Smooth muscle cell (in vitro differentiated cells): Measurements from ENCODE around the gene CFAP61. TPM values are rescaled to one million over a fixed set of nuclear protein-coding genes. Genes with fewer than 3 reads are reported as not detected.

ENCODE experiments used
- DNase-seq: peaks from one replicate; lab custom pipeline; 2025; ENCODE audit not compliant: unreplicated experiment; lab: John Stamatoyannopoulos, UW
- H2AFZ ChIP-seq: fragments of 200-600 bp; sonication (generic); 2 replicates; pipeline ENCODE4 v1.6.0; 2016; ENCODE audit warnings: antibody characterized with exemption, low read depth, mild to moderate bottlenecking
- H3F3A ChIP-seq: fragments of 200-600 bp; sonication (generic); 2 replicates; pipeline ENCODE4 v1.6.0; 2017; ENCODE audit warnings: antibody characterized with exemption, low read depth
- H3K27ac ChIP-seq: fragments of 200-600 bp; sonication (generic); 2 replicates; pipeline ENCODE4 v1.5.1; 2016; ENCODE audit warnings: low read depth, mild to moderate bottlenecking
- H3K27me3 ChIP-seq: fragments of 200-600 bp; sonication (generic); 2 replicates; pipeline ENCODE4 v1.6.1; 2016; ENCODE audit warnings: low read depth, mild to moderate bottlenecking
- H3K36me3 ChIP-seq: fragments of 200-600 bp; sonication (generic); 2 replicates; pipeline ENCODE4 v1.5.1; 2016; ENCODE audit warnings: low read depth
- H3K4me1 ChIP-seq: fragments of 200-600 bp; sonication (generic); 2 replicates; pipeline ENCODE4 v1.5.1; 2016; ENCODE audit warnings: low read depth
- H3K4me2 ChIP-seq: fragments of 200-600 bp; sonication (generic); 2 replicates; pipeline ENCODE4 v1.6.0; 2016; ENCODE audit warnings: mild to moderate bottlenecking
- H3K4me3 ChIP-seq: fragments of 200-600 bp; sonication (generic); 2 replicates; pipeline ENCODE4 v1.5.1; 2016; ENCODE audit warnings: mild to moderate bottlenecking
- H3K79me2 ChIP-seq: fragments of 200-600 bp; sonication (generic); 2 replicates; pipeline ENCODE4 v1.6.0; 2016; ENCODE audit warnings: low read depth, mild to moderate bottlenecking
- H3K9ac ChIP-seq: fragments of 200-600 bp; sonication (generic); 2 replicates; pipeline ENCODE4 v1.6.0; 2016; ENCODE audit warnings: low read depth
- H3K9me3 ChIP-seq: fragments of 200-600 bp; sonication (generic); replicated peaks from 2 replicates; pipeline ENCODE4 v1.5.1; 2016; ENCODE audit warnings: low read depth
- H4K20me1 ChIP-seq: fragments of 200-600 bp; sonication (generic); 2 replicates; pipeline ENCODE4 v1.6.0; 2016; ENCODE audit warnings: low read depth
- WGBS: methylation state at CpG from one replicate; pipeline ENCODE4 v1.1.7; 2016; ENCODE audit warnings: low lambda C conversion rate; 5-methylcytosine and 5-hydroxymethylcytosine counted together
- polyA plus RNA-seq: library from polyadenylated mRNA; unstranded; fragments of >200 nt; fragmentation: Nextera tagmentation; extraction: Ambion mirVana; gene quantifications from 2 replicates; pipeline ENCODE4 v1.2.1, GENCODE V29; 2016
- total RNA-seq: library from RNA; depleted of rRNA; stranded (reverse); fragments of >200 nt; gene quantifications from 2 replicates; pipeline ENCODE4 v1.2.3, GENCODE V29; 2014
- TF ChIP-seq, protein P1 (sequence below): fragments of 200-600 bp; sonication (generic); IDR thresholded peaks from 2 replicates; pipeline ENCODE4 v1.5.1; 2017; ENCODE audit warnings: borderline replicate concordance, mild to moderate bottlenecking, antibody characterized with exemption; ENCODE audit not compliant: insufficient read depth, poor library complexity, severe bottlenecking

CFAP61 gene
- total and polyA plus RNA-seq, 2 experiments from 2014 or later = not detected

DNA sequence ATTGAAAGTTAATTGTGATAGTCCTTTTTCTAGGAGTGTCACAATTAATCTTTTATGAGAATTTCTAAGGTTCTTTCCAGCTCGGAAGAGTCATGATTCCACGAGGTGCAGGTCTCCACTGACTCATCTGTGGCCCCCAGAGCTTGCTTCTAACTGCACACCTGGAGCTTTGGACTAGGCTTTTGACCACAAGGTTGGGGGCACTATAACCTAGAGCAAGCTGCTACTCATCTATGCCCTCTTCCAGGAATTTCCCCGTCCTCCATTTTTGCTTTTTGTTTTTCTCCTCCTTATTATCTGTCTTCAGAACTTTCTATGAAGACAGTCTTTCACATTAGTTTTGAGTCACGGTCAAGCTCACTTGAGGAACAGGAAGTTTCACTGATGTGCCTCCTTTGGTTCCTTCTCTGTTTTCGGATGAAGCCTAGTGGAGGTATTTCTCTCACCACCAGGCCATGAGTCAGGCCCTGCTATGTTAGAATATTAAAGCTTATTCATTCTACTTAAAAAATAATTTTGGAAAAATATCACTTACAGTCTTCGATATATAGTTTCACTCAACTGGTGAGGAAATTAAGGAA, 196.4 kb downstream of the CFAP61 start:
- Histone ChIP-seq H3K9me3 (no peaks in the 10 kb centered on the region), H3K27me3 (no peaks in the 10 kb centered on the region), H3K36me3 (no peaks in the 10 kb centered on the region), H3K4me3 (no peak overlapping the region), H3K9ac (no peak overlapping the region), H2AFZ (no peak overlapping the region), H3K4me1 (no peaks in the 10 kb centered on the region), H4K20me1 (no peaks in the 10 kb centered on the region), H3K27ac (no peak overlapping the region), H3K4me2 (no peak overlapping the region), H3K79me2 (no peaks in the 10 kb centered on the region), H3F3A (no peaks in the 10 kb centered on the region)
- TF ChIP-seq, protein P1, sequence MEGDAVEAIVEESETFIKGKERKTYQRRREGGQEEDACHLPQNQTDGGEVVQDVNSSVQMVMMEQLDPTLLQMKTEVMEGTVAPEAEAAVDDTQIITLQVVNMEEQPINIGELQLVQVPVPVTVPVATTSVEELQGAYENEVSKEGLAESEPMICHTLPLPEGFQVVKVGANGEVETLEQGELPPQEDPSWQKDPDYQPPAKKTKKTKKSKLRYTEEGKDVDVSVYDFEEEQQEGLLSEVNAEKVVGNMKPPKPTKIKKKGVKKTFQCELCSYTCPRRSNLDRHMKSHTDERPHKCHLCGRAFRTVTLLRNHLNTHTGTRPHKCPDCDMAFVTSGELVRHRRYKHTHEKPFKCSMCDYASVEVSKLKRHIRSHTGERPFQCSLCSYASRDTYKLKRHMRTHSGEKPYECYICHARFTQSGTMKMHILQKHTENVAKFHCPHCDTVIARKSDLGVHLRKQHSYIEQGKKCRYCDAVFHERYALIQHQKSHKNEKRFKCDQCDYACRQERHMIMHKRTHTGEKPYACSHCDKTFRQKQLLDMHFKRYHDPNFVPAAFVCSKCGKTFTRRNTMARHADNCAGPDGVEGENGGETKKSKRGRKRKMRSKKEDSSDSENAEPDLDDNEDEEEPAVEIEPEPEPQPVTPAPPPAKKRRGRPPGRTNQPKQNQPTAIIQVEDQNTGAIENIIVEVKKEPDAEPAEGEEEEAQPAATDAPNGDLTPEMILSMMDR = no peak
- DNase-seq = no peak
- 93% methylated on average over 6 of the region's 6 CpGs for WGBS

DNA sequence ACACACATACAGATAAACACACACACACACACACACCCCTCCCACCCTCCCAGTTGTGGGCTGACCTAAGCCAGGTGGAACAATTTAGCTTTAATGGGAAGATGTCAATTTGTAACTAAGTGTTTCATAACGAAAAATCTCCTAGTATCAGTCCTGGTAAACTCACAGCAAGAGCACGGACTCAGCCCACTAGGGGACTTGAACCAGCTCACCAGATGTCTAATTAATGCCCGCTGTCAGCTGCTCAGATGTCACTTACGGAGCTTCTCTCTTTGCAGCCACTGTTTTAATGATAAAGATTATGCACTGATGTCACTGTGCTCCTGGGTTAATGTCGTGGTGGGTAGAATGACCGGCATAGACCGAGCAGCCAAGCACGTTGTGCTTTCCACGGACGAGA, 199.0 kb downstream of the CFAP61 start:
- Histone ChIP-seq H3K9ac (no peak overlapping the region), H3K27me3 (no peaks in the 10 kb centered on the region), H3K79me2 (no peaks in the 10 kb centered on the region), H3K4me2 (no peak overlapping the region), H3F3A (no peaks in the 10 kb centered on the region), H3K4me3 (no peak overlapping the region), H3K36me3 (no peaks in the 10 kb centered on the region), H3K27ac (no peak overlapping the region), H3K9me3 (no peaks in the 10 kb centered on the region), H2AFZ (no peak overlapping the region), H3K4me1 (no peaks in the 10 kb centered on the region), H4K20me1 (no peaks in the 10 kb centered on the region)
- TF ChIP-seq, protein P1 = no peak
- DNase-seq = no peak
- WGBS = 84% methylated on average over 10 of the region's 10 CpGs

DNA sequence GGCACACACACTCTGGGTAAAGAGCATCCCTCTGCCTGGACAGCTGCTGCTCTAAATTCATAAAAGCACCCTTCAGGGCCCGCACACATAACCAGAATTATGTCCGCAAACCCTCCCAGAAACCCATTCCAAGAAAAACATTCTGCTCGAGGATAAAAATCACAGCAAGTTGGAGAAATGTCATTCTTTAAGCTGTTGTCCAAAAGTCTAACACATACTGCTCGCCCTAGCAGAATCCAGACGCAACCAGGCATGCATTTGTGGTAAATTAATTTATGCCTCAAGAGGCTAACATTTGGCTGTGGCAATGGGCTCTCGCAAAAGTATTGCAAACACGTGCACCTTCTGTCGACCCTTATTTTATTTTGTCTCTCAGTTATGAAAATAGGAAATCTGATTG, 199.5 kb downstream of the CFAP61 start:
- no peak for DNase-seq
- H3F3A ChIP-seq = no peaks in the 10 kb centered on the region
- H4K20me1 ChIP-seq = no peaks in the 10 kb centered on the region
- no peak overlapping the region for H3K4me3 ChIP-seq
- H2AFZ ChIP-seq = no peak overlapping the region
- no peaks in the 10 kb centered on the region for H3K9me3 ChIP-seq
- H3K27ac ChIP-seq = no peak overlapping the region
- H3K27me3 ChIP-seq = no peaks in the 10 kb centered on the region
- TF ChIP-seq, protein P1 = no peak
- no peak overlapping the region for H3K9ac ChIP-seq
- H3K79me2 ChIP-seq = no peaks in the 10 kb centered on the region
- no peak overlapping the region for H3K4me2 ChIP-seq
- H3K36me3 ChIP-seq = no peaks in the 10 kb centered on the region
- H3K4me1 ChIP-seq = no peaks in the 10 kb centered on the region
- WGBS = 81% methylated on average over 8 of the region's 8 CpGs

DNA sequence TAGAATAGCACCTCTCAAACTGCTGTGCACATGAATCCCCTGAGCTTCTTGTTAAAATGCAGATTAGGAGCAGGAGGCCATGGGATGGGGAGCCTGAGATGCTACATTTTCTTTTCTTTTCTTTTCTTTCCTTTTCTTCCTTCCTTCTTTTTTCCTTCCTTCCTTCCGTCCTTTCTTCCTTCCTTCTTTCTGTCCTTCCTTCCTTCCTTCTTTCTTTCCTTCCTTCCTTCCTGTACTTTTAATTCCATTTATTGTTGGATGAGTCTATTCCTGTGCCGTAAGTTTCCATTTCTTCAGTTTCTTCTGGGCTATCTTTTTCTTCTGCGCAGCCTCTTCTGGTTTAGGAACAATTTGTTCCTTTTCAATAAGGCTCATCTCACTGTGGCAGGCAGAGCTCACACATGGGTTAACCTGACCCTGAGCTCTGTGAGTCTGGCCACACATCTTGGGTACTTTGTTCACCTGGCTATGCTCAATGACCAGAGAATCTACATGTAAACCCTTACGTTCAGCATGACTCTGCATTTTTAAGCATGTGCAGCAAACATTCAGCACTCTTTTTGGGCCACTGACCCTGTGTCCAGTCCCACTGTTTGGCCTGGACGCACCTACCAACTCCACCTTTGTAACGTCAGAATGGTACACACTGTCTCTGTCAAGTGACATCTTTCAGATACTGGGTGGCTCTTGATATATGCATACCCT, 200.9 kb downstream of the CFAP61 start:
- no peaks in the 10 kb centered on the region for H3K79me2 ChIP-seq
- no peak overlapping the region for H3K4me3 ChIP-seq
- TF ChIP-seq, protein P1 = no peak
- H3K27ac ChIP-seq = no peak overlapping the region
- H3K9me3 ChIP-seq = no peaks in the 10 kb centered on the region
- H2AFZ ChIP-seq = no peak overlapping the region
- no peaks in the 10 kb centered on the region for H3K36me3 ChIP-seq
- DNase-seq = no peak
- H3K27me3 ChIP-seq = no peaks in the 10 kb centered on the region
- H3K4me1 ChIP-seq = no peaks in the 10 kb centered on the region
- H3F3A ChIP-seq = no peaks in the 10 kb centered on the region
- no peaks in the 10 kb centered on the region for H4K20me1 ChIP-seq
- no peak overlapping the region for H3K4me2 ChIP-seq
- no peak overlapping the region for H3K9ac ChIP-seq
- WGBS = 80% methylated on average over 6 of the region's 6 CpGs
